NCI-H2029 treated with DMSO at 0.1 percent for 48 hours (cell line): ENCODE results near the gene MYOZ3.

Experiments
- DNase-seq: peaks from one replicate; lab custom pipeline; 2025; lab: John Stamatoyannopoulos, UW

The MYOZ3 gene

GRCh38 chr5:150703762-150704161, 42.7 kb downstream of the MYOZ3 start:
- no peak for DNase-seq

DNA sequence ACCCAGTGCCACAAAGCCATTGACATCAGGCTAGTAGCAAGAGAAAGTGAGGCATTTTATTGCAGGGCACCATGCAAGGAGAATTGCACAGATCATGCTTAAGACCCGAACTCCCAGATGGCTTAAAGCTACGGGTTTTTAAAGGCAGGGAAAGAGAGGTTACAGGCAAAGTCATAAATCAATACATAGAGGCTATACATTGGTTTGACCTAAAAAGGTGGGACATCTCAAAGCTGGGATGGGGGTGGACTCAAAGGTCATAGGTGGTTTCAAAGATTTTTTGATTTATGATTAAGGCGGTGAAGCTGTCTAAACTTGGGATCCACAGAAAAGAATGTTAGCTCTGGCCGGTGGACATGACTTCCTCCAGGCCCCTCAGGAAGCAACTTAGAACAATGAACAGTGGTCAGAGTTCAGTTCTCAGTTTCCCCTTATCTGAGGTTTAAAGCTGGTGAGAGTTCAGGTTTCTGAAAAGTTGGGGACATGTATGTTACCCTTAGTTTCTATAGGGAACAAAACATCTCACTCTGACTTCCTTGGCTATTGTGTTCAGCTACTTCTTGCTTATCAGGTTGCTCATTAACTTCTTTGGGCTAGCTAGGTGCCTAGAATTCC, 45.8 kb downstream of the MYOZ3 start:
- no peak for DNase-seq

DNA sequence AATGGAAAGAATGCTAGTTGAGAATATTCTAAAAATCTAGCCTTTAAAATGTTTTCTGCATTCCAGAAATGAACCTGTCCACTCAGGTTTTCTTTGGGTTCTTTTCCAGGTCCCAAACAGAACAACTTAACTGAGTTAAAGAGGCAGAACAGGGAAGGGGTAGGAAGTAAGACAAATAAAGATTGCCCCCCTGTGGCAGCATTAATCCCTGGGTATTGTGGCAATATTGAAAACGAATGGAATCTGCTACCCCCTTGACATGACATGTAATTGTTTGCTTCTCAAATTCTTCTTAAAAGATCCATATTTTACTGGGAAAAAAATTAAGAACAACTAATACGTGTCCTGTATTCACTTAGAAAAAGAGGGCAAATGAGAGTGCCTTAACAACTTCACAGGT, 49.1 kb downstream of the MYOZ3 start:
- DNase-seq, result no peak

GRCh38 chr5:150723845-150724244, 62.8 kb downstream of the MYOZ3 start:
- no peak for DNase-seq
